Activated T-cell treated with anti-CD3 and anti-CD28 coated beads for 4 hours (primary cell): ENCODE data around the gene DXO.
A peak's percentile ranks its signal among the peaks of the same experiment; 100 is the strongest.
"Not testable (repeated sequence)": the region's sequence is repeated elsewhere in the genome, so short reads cannot be mapped to it uniquely, and the experiment has no call there.

ENCODE experiments used
- DNase-seq: peaks from one replicate; pipeline ENCODE4 v3.0.0-alpha.2; 2020

DXO gene

DNA sequence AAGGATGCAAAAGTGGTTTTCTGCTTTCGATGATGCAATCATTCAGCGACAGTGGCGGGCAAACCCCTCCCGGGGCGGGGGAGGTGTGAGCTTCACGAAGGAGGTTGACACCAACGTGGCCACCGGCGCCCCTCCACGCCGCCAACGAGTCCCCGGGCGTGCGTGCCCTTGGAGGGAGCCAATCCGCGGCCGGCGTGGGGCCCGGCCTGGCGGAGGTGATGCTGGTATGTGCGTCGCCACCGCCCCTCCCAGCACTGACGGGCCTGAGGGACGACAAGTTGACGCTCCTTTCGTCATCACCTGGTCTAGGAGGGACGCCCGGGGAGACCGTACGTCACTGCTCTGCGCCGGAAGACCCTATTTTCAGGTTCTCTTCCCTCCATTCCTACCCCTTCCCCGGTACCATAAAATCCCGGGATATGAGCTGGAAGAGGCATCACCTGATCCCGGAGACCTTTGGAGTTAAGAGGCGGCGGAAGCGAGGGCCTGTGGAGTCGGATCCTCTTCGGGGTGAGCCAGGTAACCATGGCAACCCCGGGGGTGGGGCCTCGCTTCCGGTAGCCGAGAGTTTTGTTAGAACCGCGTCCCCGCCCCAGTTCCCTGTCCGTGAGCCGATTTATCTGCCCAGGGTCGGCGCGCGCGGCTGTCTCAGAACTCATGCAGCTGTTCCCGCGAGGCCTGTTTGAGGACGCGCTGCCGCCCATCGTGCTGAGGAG, at the start of gene DXO:
TSS of gene DXO (minus strand) at position 146 of the 716 bp plus-strand sequence. CDS start 463 bp downstream, outside the sequence.
- DNase-seq: peak; percentile 98

- not testable (repeated sequence) for DNase-seq
These were observed 42.6 kb upstream of the DXO start, which contains the start of gene C4B for GRCh38 chr6:32014547-32014946. C4B (plus strand) TSS chr6:32014795; CDS start chr6:32014846, 51 bp downstream.

DNA sequence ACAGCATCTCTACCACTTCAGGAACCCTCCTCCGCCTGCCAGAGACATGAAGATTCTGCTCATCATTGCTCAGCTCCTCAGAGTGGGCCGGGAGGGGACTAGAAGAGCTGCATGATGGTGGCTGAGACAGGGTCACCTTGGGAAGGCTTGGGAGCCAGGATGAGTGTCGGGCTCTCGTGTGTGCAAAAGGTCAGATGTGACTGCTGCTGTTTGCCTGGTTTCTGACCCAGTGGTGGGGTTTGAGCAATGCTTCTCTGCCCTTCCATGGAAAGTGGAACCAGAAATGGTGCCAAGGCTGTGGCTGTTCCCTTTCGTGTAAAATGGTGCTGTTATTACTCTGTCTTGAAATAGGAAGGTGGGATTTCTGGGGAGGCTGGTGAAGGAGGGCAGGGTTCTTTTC, 41.8 kb upstream of the DXO start:
- DNase-seq: not testable (repeated sequence)

- DNase-seq: not testable (repeated sequence)
These were observed 41.1 kb upstream of the DXO start for GRCh38 chr6:32012941-32013617.

DNA sequence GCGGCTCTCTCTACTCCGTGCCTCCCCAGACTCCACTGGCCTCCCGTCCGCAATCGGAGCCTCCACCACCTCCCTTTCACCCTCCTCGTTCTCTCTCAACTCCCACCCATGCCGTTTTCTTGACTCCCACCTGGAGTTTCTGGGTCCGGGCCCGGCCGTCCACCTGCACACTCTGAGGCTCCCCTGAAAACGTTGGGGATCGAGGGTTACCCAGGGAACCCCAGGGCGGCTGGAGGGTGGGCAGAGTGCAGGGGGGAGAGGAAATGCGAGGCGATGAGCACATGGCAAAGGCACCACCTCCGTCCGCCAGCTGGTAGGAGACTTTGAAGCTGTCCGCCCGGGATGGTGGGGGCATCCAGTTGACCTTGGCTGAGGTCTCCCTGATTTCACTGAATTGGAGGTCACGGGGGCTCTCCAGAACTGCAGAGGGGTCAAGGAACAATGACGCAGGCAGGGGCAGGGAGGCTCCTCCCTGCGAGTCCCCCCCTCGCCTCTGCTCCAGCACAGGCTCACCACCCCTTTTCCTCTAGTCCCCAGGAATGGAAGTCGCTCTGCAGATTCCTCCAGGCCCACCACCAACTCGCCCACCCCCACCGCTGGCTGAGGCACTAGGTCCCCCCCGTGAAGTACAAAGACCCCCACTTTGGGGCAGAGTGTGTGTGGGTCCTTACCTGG, 39.1 kb upstream of the DXO start:
- DNase-seq: not testable (repeated sequence)

GRCh38 chr6:32009537-32009936, 37.6 kb upstream of the DXO start:
- DNase-seq: not testable (repeated sequence)

GRCh38 chr6:32008616-32009015, 36.7 kb upstream of the DXO start:
- not testable (repeated sequence) for DNase-seq

- DNase-seq: not testable (repeated sequence)
These were observed 36.1 kb upstream of the DXO start for GRCh38 chr6:32008037-32008436.

GRCh38 chr6:32007086-32007485, 35.1 kb upstream of the DXO start:
- DNase-seq: not testable (repeated sequence)

- not testable (repeated sequence) for DNase-seq
These were observed 34.1 kb upstream of the DXO start for GRCh38 chr6:32005991-32006529.

GRCh38 chr6:32005538-32005880, 33.6 kb upstream of the DXO start:
- DNase-seq: not testable (repeated sequence)

- DNase-seq: not testable (repeated sequence)
These were observed 33.1 kb upstream of the DXO start for GRCh38 chr6:32004864-32005537.

GRCh38 chr6:32004393-32004792, 32.5 kb upstream of the DXO start:
- not testable (repeated sequence) for DNase-seq

DNA sequence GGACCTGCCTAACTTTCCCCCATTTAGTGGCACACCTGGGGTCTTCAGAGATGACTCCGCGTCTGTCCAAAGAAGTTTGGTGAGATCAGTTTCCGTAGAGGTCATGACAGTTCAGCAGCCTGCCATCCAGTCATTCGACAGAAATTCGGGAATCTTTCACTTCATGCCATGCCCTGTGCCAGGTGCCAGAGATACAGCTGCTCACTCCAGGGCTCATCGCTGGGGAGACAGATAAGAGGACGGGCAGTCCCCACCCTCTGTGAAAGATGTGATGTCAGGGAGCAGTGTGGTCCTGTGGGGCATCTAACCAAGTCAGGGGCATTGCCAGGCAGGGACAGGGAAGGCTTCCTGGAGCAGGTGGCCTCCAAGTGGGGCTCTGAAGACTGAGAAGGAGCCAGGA, 31.4 kb upstream of the DXO start:
- DNase-seq: not testable (repeated sequence)

DNA sequence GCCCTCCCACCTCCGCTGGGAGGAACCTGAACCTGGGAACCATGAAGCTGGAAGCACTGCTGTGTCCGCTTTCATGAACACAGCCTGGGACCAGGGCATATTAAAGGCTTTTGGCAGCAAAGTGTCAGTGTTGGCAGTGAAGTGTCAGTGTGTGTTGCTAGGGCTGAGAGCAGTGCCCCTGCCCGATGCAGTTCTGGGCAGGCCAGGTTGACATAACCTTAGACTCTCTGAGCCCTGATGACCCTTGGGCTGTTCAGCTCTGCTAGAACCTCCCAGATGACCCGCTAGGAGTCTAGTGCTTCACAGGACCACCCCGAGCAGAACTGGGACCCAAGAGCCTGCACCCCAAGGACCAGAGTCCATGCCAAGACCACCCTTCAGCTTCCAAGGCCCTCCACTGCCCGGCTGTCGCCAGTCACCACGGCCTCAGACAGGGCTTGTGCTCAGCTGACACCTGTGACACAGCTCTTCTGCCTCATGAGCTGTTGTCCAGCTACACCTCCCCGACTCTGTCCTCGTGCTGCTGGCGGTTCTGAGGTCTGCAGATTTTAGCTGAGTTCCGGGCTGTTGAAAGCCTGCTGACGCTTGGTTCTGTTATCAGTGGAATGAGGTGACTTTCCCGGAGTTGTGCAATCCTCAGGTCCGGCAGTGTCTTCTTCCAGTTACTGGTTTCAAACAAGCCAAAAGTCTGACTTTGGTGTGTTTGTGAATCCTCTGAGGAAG, 30.8 kb upstream of the DXO start:
- not testable (repeated sequence) for DNase-seq

DNA sequence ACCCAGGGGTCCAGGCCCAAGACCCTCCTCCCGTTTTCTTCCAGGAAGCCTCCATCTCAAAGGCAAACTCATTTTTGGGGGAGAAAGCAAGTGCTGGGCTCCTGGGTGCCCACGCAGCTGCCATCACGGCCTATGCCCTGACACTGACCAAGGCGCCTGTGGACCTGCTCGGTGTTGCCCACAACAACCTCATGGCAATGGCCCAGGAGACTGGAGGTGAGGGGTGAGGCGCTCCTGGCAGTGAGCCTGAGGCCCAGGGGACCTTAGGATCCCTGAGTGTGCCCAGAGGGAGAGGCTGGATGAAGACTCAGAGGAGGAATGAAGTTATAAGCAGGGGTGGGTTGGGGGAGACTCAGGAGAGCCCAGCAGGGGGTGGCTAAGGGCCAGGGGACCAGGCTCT, 24.4 kb upstream of the DXO start:
- not testable (repeated sequence) for DNase-seq

DNA sequence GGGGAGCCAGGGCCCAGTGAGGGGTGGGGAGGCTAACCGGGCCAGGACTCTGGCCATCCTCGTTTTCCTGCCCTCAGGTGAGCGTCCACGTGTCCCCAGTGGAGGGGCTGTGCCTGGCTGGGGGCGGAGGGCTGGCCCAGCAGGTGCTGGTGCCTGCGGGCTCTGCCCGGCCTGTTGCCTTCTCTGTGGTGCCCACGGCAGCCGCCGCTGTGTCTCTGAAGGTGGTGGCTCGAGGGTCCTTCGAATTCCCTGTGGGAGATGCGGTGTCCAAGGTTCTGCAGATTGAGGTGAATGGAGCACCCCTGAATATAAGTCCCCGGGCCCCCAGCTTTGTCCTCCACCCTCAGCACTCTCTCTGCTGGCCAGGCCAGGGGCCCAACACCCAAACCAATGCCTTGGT, 22.5 kb upstream of the DXO start:
- not testable (repeated sequence) for DNase-seq

DNA sequence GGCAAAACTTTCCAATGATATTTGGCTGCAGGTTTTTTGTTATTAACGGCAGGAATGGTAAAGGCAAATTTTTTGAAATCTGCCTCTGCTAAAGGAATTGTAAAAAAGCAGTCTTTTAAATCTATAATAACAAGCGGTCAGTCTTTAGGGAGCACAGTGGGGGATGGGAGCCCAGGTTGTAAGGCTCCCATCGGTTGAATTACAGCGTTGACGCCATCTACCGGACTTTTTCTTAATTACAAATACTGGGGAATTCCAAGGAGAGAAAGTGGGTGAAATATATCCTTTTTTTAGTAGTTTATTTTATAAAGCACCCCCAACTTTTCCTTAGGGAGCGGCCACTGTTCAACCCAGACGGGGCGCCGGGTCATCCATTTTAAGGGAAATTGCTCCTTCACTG, 17.4 kb upstream of the DXO start:
- not testable (repeated sequence) for DNase-seq

GRCh38 chr6:31981744-31982143, 9.8 kb upstream of the DXO start, which contains the start of gene C4A:
C4A (plus strand) TSS chr6:31982057; CDS start chr6:31982108, 51 bp downstream.
- not testable (repeated sequence) for DNase-seq

- DNase-seq: not testable (repeated sequence)
These were observed 9.1 kb upstream of the DXO start for GRCh38 chr6:31980998-31981397.

- not testable (repeated sequence) for DNase-seq
These were observed 8.4 kb upstream of the DXO start for GRCh38 chr6:31980195-31980876.
